GM12865 (cell line): Measurements from ENCODE around the gene TRIM71.

Source experiments
- DNase-seq: peaks from one replicate; pipeline ENCODE4 v3.0.0; 2010; ENCODE audit warnings: low read depth
- H3K4me3 ChIP-seq: 2 replicates; pipeline ENCODE4 v1.5.1; 2011; ENCODE audit warnings: mild to moderate bottlenecking, low read depth, low read length, control low read depth
- TF ChIP-seq, protein P1 (sequence below): IDR thresholded peaks from 2 replicates; pipeline ENCODE4 v1.5.1; 2011; ENCODE audit warnings: low read length, control low read depth, low read depth, inconsistent platforms; ENCODE audit not compliant: insufficient read depth; ENCODE audit errors: missing control alignments

TRIM71 gene

DNA sequence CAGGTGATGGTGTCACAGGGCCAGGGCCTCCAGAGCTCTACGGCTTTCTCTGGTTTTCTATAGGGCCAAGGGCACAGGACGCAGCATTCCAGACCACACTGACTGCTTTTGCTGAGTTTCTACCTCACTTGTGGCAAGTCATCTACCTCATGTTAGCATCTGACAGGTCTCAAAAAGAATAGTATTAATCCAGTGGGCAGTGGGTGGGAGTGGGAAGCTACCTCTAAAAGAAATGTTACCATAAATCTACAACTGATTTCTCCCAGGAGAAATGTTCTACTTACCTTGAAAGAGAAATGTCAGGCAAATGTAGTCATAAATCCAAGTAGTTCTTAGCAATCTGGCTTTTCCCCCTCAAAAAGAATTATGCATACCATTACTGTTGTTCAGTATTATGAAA, 77.9 kb downstream of the TRIM71 start:
- TF ChIP-seq, protein P1, sequence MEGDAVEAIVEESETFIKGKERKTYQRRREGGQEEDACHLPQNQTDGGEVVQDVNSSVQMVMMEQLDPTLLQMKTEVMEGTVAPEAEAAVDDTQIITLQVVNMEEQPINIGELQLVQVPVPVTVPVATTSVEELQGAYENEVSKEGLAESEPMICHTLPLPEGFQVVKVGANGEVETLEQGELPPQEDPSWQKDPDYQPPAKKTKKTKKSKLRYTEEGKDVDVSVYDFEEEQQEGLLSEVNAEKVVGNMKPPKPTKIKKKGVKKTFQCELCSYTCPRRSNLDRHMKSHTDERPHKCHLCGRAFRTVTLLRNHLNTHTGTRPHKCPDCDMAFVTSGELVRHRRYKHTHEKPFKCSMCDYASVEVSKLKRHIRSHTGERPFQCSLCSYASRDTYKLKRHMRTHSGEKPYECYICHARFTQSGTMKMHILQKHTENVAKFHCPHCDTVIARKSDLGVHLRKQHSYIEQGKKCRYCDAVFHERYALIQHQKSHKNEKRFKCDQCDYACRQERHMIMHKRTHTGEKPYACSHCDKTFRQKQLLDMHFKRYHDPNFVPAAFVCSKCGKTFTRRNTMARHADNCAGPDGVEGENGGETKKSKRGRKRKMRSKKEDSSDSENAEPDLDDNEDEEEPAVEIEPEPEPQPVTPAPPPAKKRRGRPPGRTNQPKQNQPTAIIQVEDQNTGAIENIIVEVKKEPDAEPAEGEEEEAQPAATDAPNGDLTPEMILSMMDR: no peak
- DNase-seq: no peak
- no peak overlapping the region for H3K4me3 ChIP-seq

DNA sequence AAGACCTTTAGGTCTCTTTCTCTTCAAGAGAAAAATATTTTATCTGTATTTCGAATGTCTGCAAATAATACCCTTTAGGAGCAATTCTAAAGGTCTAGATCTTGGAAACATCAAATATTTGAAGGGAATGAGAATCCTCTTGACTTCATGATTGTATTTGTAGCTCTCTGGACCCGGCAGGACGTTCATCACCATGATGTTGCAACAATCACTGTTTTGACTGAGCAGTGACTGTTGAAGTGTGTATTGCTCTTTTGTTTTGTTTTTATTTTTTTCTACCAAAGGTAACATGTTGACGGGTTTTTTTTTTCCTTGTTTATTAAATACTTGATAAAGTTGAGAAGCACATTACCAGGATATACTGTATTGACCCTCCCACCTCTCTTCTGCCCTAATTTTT, 78.3 kb downstream of the TRIM71 start:
- H3K4me3 ChIP-seq: no peak overlapping the region
- TF ChIP-seq, protein P1: no peak
- no peak for DNase-seq

DNA sequence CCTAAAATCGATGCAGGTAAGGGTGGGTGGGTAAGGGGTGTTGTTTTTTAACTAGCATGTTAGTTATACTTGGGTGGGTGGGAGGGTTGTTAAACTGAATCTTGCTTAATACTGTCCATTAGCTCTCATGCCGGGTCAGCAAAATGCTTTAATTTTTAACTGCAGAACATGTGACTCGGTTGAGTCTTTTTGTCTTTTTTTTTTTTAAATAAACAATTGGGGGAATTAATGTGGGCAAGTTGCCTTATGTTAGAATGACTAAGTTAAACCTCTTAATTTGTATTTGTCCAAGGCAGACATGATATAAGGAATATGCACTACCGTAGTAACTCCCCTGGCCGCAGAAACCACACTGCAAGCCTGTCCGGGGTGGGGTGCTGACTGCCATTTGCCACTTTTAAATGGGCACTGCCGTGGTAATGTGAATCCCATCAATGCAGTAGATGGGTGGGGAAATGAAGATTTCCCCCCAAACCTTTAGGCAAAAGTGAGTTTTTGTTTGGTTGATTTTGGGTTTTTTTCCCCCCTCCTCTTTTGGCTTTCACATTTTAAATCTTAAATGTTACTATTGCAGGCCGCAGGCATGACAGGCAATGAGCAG, 79.3 kb downstream of the TRIM71 start:
- H3K4me3 ChIP-seq: no peak overlapping the region
- TF ChIP-seq, protein P1: no peak
- no peak for DNase-seq

DNA sequence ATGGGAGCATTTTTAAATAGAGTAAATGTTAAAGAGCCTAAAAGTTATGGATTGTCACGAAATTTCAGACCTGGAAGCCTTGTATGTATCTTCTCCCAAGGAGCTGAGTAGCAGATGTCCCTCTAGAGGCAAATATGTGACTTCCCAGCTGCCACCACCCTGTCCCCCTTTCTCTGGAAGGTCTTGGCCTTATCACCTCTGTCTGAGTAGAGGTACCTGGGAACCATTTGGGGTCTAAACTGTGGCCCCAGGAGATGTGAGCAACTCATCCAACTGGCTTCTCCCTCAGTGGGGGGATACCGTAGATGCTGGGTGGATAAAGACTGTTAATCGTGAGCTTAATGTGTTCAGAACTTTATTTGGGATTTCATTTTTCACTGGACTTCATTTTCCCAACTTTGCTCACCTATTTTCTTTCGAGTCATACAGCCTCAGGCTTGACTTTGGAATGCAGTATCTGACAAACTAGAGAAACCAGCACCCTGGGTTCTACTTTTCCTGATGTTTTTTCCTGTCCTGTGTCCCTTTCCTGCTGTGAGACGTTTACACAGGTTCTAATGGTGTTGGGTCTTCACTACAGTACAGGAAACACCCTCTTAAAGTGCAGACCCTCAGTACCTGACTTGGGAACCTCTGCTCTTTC, 80.3 kb downstream of the TRIM71 start:
- H3K4me3 ChIP-seq: no peak overlapping the region
- TF ChIP-seq, protein P1: no peak
- no peak for DNase-seq

DNA sequence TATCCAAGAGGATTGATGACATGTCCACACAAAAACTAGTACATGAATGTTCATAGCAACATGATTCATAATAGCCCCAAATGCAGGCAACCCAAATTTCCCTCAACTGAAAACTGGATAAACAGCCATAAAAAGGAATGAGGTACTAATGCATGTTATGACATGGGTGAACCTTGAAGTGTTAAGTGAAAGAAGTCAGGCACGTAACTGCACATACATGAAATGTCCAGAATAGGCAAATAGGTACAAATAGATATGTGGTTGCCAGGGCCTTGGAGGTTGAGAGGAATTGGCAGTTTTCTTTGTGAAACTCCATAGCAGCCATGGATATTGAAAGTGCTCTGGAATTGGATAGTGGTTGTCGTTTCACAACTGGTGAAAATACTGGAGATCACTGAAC, 81.5 kb downstream of the TRIM71 start:
- TF ChIP-seq, protein P1: no peak
- no peak overlapping the region for H3K4me3 ChIP-seq
- DNase-seq: no peak

DNA sequence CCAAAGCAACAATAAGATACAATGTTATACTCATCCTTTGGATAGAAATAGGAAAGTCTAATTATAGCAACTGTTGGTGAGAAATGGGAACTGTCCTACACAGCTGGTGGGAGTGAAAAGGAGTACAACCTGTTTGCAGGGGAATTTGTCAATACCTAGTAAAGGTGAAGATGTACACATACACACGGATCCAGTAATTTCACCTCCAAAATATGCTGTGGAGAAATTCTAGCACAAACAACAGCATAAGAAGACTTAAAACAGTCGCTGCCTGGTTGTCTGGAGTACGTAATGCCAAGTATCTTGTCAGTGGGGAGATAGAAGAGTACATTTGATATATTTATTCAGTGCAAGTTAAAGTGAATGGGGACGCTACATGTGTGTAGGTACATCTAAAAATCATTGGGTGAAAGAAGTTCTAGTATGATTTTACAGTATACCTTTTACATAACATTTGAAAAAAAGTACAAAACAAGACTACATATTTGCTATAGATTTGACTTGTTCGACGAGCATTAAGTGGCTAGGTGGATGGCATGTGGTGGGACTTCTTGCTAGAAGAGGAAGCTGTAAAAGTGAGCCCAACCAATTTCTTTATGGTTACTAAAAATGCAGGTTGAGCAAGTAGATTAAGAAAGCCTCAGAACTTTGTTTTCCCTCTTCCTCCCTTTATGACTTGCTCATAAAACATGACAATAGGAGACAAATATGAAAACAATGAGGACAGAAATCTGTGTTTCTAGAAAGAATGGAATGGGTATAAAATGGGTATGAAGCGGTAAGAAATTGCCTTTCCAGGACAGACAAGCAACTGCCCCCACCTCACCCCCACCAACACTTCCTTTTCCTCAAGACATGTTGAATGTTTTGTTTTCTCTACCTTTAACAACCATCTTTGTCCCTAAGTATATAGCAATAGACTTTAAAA, 83.5 kb downstream of the TRIM71 start:
- no peak for DNase-seq
- no peak overlapping the region for H3K4me3 ChIP-seq
- TF ChIP-seq, protein P1: no peak
